Progenitor cell of endocrine pancreas (in vitro differentiated cells): ENCODE measurements around the gene KLHL11. TPM values are rescaled to one million over a fixed set of nuclear protein-coding genes. Genes with fewer than 3 reads are reported as not detected.

ENCODE experiments used
- DNase-seq: peaks from one replicate; pipeline ENCODE4 v3.0.0; 2021; ENCODE audit warnings: low spot score; ENCODE audit not compliant: unreplicated experiment
- H3K27ac Mint-ChIP-seq: 2 replicates; pipeline ENCODE4 v1.8.0; 2021; ENCODE audit warnings: mild to moderate bottlenecking, moderate library complexity, mixed read lengths
- H3K27me3 Mint-ChIP-seq: 2 replicates; pipeline ENCODE4 v1.8.0; 2021; ENCODE audit warnings: mixed read lengths
- H3K36me3 Mint-ChIP-seq: 2 replicates; pipeline ENCODE4 v1.8.0; 2022; ENCODE audit warnings: mixed read lengths; ENCODE audit not compliant: insufficient read depth
- H3K4me1 Mint-ChIP-seq: 2 replicates; pipeline ENCODE4 v1.8.0; 2021; ENCODE audit warnings: low read depth, mixed read lengths
- H3K4me3 Mint-ChIP-seq: 2 replicates; pipeline ENCODE4 v1.8.0; 2021; ENCODE audit warnings: low read depth, mild to moderate bottlenecking, moderate library complexity, mixed read lengths
- H3K9me3 Mint-ChIP-seq: 2 replicates; pipeline ENCODE4 v1.8.0; 2021; ENCODE audit warnings: low read depth, mixed read lengths
- total RNA-seq: library from RNA; stranded (reverse); gene quantifications from 2 replicates; pipeline ENCODE4 v1.2.1, GENCODE V29; 2021
- TF ChIP-seq, protein P1 (sequence below): fragments of 200-600 bp; sonication (generic); IDR thresholded peaks from one replicate; pipeline ENCODE4 v1.5.0; 2021; ENCODE audit warnings: antibody characterized with exemption, mild to moderate bottlenecking; ENCODE audit not compliant: unreplicated experiment

The KLHL11 gene
- total RNA-seq, 1 donor from 2014 or later, result 16.9 TPM

DNA sequence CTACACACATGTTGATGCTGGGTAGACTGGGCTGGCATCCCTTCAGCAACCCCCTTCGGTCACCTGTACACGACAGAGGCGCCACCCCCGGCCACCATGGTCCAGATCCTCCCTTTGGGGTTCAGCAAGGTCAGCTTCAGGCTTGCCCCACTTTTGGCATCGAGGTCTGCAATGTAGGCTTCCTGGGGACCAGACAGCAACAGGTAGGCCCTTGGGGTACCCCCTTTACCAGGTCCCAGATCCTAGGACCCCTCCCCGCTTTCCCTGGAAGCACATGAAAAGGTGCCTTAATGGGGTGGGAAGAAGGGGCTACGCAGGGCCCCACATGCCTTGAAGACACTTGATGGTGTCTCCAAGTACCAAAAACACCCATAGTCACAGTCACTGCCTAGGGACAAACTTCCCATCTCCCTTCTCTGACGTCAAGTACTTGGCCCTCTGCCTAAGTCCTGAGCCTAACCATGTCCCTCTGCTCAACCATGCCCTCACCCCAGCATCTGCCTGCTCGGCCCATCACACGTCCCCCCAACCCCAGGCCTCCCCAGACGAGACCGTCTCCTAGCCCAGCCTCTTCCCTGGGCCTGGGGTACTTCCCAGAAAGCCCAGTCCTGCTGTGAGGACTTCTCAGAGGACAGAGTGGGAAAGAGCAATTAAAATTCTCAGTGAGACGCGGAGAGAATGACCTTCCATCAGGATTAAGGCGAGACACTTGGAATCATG is 41.4 kb upstream of the KLHL11 start:
- no peaks in the 10 kb centered on the region for H3K9me3 Mint-ChIP-seq
- peak overlapping the region; percentile 78 for H3K27ac Mint-ChIP-seq
- H3K36me3 Mint-ChIP-seq, result peaks cover 29% of the 10 kb centered on the region

DNA sequence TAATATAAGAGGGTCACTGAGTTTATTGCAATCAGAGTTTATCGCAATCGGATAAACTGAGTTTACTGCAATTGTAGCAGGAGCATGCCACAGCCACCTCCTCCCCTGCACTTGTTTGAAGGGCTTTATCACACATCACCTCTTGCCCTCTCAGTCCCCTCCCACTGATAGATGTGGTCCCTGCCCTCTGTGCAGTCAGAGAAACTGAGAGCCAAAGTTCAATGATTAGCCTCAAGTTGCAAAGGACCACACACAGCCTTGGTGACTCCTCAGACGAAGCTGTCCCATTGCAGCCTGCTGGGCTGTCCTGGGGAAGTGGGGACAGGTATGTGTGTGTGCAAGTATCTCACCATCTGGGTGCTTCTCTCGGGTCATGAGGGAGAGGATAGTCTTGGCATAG is 39.9 kb upstream of the KLHL11 start:
- Mint-ChIP-seq H3K27ac (no peak overlapping the region), H3K36me3 (peaks cover 32% of the 10 kb centered on the region), H3K27me3 (no peaks in the 10 kb centered on the region), H3K4me3 (no peak overlapping the region), H3K4me1 (peaks cover 16% of the 10 kb centered on the region), H3K9me3 (no peaks in the 10 kb centered on the region)
- DNase-seq, result no peak
- TF ChIP-seq, protein P1, sequence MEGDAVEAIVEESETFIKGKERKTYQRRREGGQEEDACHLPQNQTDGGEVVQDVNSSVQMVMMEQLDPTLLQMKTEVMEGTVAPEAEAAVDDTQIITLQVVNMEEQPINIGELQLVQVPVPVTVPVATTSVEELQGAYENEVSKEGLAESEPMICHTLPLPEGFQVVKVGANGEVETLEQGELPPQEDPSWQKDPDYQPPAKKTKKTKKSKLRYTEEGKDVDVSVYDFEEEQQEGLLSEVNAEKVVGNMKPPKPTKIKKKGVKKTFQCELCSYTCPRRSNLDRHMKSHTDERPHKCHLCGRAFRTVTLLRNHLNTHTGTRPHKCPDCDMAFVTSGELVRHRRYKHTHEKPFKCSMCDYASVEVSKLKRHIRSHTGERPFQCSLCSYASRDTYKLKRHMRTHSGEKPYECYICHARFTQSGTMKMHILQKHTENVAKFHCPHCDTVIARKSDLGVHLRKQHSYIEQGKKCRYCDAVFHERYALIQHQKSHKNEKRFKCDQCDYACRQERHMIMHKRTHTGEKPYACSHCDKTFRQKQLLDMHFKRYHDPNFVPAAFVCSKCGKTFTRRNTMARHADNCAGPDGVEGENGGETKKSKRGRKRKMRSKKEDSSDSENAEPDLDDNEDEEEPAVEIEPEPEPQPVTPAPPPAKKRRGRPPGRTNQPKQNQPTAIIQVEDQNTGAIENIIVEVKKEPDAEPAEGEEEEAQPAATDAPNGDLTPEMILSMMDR, result no peak

More for the DNA sequence above, 41.4 kb upstream of the KLHL11 start:
- no peaks in the 10 kb centered on the region for H3K27me3 Mint-ChIP-seq
- peaks cover 16% of the 10 kb centered on the region for H3K4me1 Mint-ChIP-seq
- no peak for DNase-seq
- no peak overlapping the region for H3K4me3 Mint-ChIP-seq
- TF ChIP-seq, protein P1, result no peak

- Mint-ChIP-seq H3K4me1 (peaks cover 14% of the 10 kb centered on the region), H3K9me3 (no peaks in the 10 kb centered on the region), H3K36me3 (peaks cover 27% of the 10 kb centered on the region), H3K4me3 (no peak overlapping the region), H3K27me3 (no peaks in the 10 kb centered on the region), H3K27ac (no peak overlapping the region)
- TF ChIP-seq, protein P1, result no peak
- DNase-seq, result no peak
Measured at GRCh38 chr17:41904242-41904841, 39.1 kb upstream of the KLHL11 start.

DNA sequence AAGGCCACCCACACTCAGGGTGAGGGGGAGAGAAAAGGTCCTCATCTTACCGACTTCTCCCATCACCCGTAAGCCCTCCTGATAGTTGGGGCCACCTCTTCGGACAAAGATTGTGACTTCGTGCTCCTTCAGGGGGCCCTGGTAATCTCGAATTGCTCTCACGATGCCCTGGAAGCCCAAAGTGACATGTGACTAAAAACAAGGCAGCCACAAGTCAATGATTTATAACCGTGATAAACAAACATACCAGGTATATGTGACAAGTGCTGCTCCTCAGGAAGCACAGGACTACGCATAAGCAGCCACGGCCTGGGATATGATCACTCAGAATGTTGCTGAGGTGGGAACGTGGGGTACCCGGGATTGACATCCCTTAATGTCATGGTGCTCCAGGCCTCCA is 36.4 kb upstream of the KLHL11 start:
- no peak for DNase-seq
- Mint-ChIP-seq H3K9me3 (no peaks in the 10 kb centered on the region), H3K36me3 (peaks cover 32% of the 10 kb centered on the region), H3K4me3 (no peak overlapping the region), H3K27me3 (no peaks in the 10 kb centered on the region), H3K4me1 (no peaks in the 10 kb centered on the region), H3K27ac (no peak overlapping the region)
- TF ChIP-seq, protein P1, result no peak

DNA sequence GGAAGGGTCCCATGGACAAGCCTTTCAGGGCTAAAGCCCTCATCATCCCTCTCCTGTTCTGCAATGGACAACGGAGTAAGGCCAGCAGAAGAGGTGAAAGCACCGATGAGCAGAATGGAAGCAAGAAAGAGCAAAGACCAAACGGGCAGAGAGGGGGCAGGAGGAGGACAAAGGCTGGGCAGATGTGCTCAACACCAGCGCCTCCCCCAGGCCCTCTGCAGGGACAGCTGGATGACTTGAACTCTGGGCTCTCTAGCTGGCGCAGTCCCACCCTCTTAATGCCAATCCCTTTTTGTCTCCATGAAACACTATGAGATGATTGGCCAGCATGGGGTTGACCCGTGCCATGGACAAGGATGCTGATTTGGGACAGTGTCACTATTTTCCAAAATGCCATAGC is 31.5 kb upstream of the KLHL11 start:
- no peak for DNase-seq
- Mint-ChIP-seq H3K9me3 (no peaks in the 10 kb centered on the region), H3K4me3 (no peak overlapping the region), H3K36me3 (peaks cover 36% of the 10 kb centered on the region), H3K4me1 (peaks cover 2% of the 10 kb centered on the region), H3K27me3 (no peaks in the 10 kb centered on the region), H3K27ac (no peak overlapping the region)
- TF ChIP-seq, protein P1, result no peak
